ENCODE results near the gene CTSL. TPM values are rescaled to one million over a fixed set of nuclear protein-coding genes. Genes with fewer than 3 reads are reported as not detected.

CTSL gene
- total RNA-seq, 1 experiment from 2014 or later = 84.2 TPM

DNA sequence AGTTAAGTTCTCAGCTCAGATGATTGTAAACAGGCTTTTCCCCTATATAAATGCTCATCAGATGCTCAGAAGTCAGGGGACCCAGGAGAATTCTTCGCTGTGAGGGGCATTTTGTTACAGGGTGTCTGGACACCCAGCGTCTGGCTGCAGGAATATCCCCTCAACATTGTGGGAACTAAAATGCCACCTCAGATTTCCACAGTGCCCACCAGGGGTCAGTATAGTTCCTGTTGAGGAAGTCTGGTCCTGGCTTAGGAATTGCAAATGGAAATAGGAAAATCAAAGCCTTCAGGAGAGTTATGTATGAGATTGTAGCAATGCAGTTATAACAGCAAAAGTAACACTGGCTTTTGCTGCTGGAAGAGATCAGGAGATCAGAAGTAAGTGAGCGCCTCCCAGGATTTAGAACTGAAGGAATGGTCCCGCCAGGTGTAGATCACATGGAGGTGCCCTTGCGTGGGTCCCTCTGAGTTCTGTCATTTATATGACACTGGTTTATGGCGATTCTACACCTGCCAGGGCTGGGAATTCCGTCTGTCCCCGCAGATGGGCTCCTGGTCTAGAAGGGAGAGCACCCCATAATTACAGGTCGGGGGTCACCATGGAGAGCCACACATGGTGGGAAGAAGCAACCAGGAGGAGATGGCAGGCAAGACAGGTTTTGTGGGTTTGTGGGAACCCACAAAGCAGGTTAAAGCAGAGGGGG lies 47.1 kb upstream of the CTSL start:
- ChIA-PET CTCF (interaction anchor here (0.6 to 4.5 kb wide), 14 partner anchors 16 to 809 kb away, joined by 3 to 39 read pairs (median 3); no protein-coding TSS in a partner anchor), POLR2A (no interaction called here)
- Mint-ChIP-seq H3K4me3 (ENCODE audit: unreplicated experiment) (no peak overlapping the region), H3K27me3 (ENCODE audit: insufficient read depth, unreplicated experiment) (no peaks in the 10 kb centered on the region), H3K4me1 (ENCODE audit: insufficient read depth, unreplicated experiment) (no peaks in the 10 kb centered on the region), H3K36me3 (ENCODE audit: insufficient read depth, unreplicated experiment) (peaks cover 11% of the 10 kb centered on the region), H3K9me3 (ENCODE audit: unreplicated experiment) (no peaks in the 10 kb centered on the region), H3K27ac (ENCODE audit: low read depth, unreplicated experiment) (no peak overlapping the region)
- TF ChIP-seq, protein P1, sequence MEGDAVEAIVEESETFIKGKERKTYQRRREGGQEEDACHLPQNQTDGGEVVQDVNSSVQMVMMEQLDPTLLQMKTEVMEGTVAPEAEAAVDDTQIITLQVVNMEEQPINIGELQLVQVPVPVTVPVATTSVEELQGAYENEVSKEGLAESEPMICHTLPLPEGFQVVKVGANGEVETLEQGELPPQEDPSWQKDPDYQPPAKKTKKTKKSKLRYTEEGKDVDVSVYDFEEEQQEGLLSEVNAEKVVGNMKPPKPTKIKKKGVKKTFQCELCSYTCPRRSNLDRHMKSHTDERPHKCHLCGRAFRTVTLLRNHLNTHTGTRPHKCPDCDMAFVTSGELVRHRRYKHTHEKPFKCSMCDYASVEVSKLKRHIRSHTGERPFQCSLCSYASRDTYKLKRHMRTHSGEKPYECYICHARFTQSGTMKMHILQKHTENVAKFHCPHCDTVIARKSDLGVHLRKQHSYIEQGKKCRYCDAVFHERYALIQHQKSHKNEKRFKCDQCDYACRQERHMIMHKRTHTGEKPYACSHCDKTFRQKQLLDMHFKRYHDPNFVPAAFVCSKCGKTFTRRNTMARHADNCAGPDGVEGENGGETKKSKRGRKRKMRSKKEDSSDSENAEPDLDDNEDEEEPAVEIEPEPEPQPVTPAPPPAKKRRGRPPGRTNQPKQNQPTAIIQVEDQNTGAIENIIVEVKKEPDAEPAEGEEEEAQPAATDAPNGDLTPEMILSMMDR (IDR thresholded peaks at IDR 0.05; ENCODE audit: unreplicated experiment) = peak; percentile 65
- peak; percentile 78 for DNase-seq (ENCODE audit: unreplicated experiment)
- BruUV-seq (replicated peaks) = no TSS peak
- intact Hi-C loops (cut with micrococcal nuclease) = loop anchor here (1.0 kb wide), 1 partner anchor 133 kb away; no protein-coding TSS in a partner anchor

DNA sequence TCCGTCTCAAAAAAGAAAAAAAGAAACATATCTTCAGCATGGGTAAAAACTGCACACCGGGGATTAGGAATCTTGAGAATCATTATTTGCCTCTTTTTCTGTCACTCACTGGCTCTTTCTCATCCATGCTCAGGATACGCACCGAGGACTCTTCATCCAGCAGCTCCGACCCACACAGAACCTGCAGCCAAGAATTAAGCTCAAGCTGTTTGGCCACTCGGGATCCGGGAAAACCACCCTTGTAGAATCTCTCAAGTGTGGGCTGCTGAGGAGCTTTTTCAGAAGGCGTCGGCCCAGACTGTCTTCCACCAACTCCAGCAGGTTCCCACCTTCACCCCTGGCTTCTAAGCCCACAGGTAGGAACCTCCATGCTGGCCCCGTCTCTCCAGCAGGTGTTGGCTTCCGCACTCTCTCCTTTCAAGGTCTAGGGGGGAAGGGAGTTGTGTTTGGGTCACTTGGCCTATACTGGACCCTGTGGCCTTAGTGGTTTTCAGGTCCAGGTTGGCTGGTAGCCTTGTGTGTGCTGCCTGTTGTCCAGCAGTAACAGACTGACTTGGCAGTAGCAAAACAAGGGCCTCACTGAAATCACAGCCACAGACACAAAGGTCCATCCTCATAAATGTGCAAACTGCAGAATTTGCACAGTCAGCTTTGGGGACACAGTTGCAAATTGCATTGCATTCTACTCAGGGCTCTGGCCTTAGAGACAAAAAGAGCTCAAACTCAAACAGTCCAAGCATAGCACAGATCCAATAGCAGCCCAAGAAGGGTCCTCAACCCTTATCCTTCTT lies 44.5 kb upstream of the CTSL start:
- intact Hi-C loops (cut with micrococcal nuclease) = no loop called here
- H3K36me3 Mint-ChIP-seq (ENCODE audit: insufficient read depth, unreplicated experiment) = peaks cover 26% of the 10 kb centered on the region
- ChIA-PET POLR2A (interaction anchor here (0.5 kb wide), 2 partner anchors 52 to 265 kb away, joined by 3 read pairs; no protein-coding TSS in a partner anchor), CTCF (interaction anchor here (0.6 to 2.3 kb wide), 8 partner anchors 13 to 330 kb away, joined by 3 to 10 read pairs (median 5); no protein-coding TSS in a partner anchor)
- no peak for DNase-seq (ENCODE audit: unreplicated experiment)
- H3K4me3 Mint-ChIP-seq (ENCODE audit: unreplicated experiment) = no peak overlapping the region
- TF ChIP-seq, protein P1 (IDR thresholded peaks at IDR 0.05; ENCODE audit: unreplicated experiment) = no peak
- H3K4me1 Mint-ChIP-seq (ENCODE audit: insufficient read depth, unreplicated experiment) = peaks cover 6% of the 10 kb centered on the region
- no TSS peak for BruUV-seq (replicated peaks)
- H3K9me3 Mint-ChIP-seq (ENCODE audit: unreplicated experiment) = no peaks in the 10 kb centered on the region
- no peaks in the 10 kb centered on the region for H3K27me3 Mint-ChIP-seq (ENCODE audit: insufficient read depth, unreplicated experiment)
- H3K27ac Mint-ChIP-seq (ENCODE audit: low read depth, unreplicated experiment) = no peak overlapping the region

DNA sequence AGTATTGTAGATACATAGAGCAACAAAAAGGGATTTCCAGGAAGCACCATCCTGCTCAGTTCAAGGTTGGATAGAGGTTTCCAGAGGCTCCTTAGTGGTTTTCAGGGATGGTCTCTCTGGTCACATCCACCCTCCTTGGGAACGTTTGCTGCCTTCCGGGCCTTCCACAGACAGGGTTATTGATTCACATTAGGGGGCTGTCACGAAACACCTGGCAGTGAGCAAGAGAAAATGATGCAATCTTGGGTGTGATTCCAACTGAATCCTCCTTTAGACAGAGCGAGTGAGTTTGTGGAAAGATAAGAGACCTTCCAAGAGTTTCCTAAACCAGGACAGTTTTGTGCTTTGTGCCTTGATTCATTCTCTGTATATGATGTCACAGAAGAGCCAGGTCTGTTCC lies 43.8 kb upstream of the CTSL start:
- no peak for DNase-seq (ENCODE audit: unreplicated experiment)
- Mint-ChIP-seq H3K36me3 (ENCODE audit: insufficient read depth, unreplicated experiment) (peaks cover 26% of the 10 kb centered on the region), H3K27me3 (ENCODE audit: insufficient read depth, unreplicated experiment) (no peaks in the 10 kb centered on the region), H3K9me3 (ENCODE audit: unreplicated experiment) (no peaks in the 10 kb centered on the region), H3K27ac (ENCODE audit: low read depth, unreplicated experiment) (no peak overlapping the region), H3K4me1 (ENCODE audit: insufficient read depth, unreplicated experiment) (peaks cover 6% of the 10 kb centered on the region), H3K4me3 (ENCODE audit: unreplicated experiment) (no peak overlapping the region)
- POLR2A ChIA-PET = interaction anchor here (0.6 kb wide), 1 partner anchor 44 kb away, joined by 3 read pairs; the partner anchor contains the start of gene CTSL
- intact Hi-C loops (cut with micrococcal nuclease) = no loop called here
- no TSS peak for BruUV-seq (replicated peaks)
- TF ChIP-seq, protein P1 (IDR thresholded peaks at IDR 0.05; ENCODE audit: unreplicated experiment) = no peak
- CTCF ChIA-PET = interaction anchor here (1.7 to 1.9 kb wide), 2 partner anchors 129 to 130 kb away, joined by 5 to 6 read pairs; no protein-coding TSS in a partner anchor

DNA sequence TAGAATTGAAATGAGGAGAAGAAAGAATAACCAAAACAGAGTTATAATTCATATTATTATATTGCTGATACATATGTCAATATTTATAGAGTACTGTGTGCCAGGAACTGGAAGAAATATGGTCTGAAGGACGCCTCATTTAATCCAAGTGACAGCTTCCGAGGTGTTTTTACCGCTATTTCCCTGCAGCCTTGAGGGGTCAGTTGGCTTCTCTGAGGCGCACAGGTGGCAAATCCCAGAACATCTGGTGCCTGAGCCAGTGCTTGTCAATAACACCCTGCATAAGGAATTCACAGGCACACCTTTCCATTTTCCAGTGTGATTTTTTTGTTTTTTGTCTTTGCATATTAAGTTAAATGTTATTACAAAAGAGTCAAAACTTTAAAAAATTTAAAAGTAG lies 43.3 kb upstream of the CTSL start:
- Mint-ChIP-seq H3K27me3 (ENCODE audit: insufficient read depth, unreplicated experiment) (no peaks in the 10 kb centered on the region), H3K36me3 (ENCODE audit: insufficient read depth, unreplicated experiment) (peaks cover 26% of the 10 kb centered on the region), H3K4me3 (ENCODE audit: unreplicated experiment) (no peak overlapping the region), H3K27ac (ENCODE audit: low read depth, unreplicated experiment) (no peak overlapping the region), H3K4me1 (ENCODE audit: insufficient read depth, unreplicated experiment) (peaks cover 6% of the 10 kb centered on the region), H3K9me3 (ENCODE audit: unreplicated experiment) (no peaks in the 10 kb centered on the region)
- POLR2A ChIA-PET = interaction anchor here (0.6 kb wide), 1 partner anchor 43 kb away, joined by 3 read pairs; the partner anchor contains the start of gene CTSL
- no peak for DNase-seq (ENCODE audit: unreplicated experiment)
- TF ChIP-seq, protein P1 (IDR thresholded peaks at IDR 0.05; ENCODE audit: unreplicated experiment) = no peak
- intact Hi-C loops (cut with micrococcal nuclease) = no loop called here
- CTCF ChIA-PET = interaction anchor here (1.1 to 1.9 kb wide), 2 partner anchors 130 to 359 kb away, joined by 3 to 6 read pairs; no protein-coding TSS in a partner anchor
- no TSS peak for BruUV-seq (replicated peaks)

All from MCF 10A (cell line).